GM19324 (cell line): ENCODE results near the gene ADGRA3.
A peak's percentile ranks its signal among the peaks of the same experiment; 100 is the strongest.
"Not testable (repeated sequence)": the region's sequence is repeated elsewhere in the genome, so short reads cannot be mapped to it uniquely, and the experiment has no call there.

ENCODE experiments used
- ATAC-seq: cut with Tn5 transposase; IDR thresholded peaks from one replicate; pipeline ENCODE4 v1.9.1; 2021; ENCODE audit warnings: mild to moderate bottlenecking, moderate library complexity; ENCODE audit not compliant: unreplicated experiment, low FRiP score

ADGRA3 gene

DNA sequence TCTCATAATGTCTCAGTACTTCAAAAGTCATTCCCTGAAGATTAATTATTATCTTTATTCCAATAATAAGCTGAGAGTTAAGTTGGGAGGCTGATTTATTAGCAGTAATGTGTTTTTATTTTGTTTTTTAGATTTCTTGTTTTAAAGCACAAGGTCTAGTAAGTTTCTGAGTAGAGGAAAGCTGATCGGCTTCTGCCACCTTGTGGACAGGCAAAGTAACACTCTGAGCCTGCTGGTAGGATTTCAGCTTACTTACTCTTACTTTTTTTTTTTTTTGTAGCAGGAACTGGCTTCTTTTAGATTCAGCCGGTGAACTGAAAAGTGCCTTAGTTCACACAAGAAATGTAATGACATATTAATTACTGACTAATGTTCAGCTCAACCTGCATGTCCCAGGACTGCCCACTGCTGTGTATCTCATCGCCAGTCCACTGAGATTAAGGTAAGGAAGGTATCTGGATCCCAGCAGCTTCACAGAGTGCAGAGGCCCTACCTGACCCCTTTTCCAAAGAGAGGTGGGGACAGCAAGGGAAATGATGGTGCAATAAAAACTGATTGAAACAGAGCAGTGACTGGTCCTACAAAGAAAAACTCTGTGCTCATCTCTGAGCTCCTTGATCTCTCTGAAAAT, 126.5 kb downstream of the ADGRA3 start:
- ATAC-seq: peak; percentile 60

DNA sequence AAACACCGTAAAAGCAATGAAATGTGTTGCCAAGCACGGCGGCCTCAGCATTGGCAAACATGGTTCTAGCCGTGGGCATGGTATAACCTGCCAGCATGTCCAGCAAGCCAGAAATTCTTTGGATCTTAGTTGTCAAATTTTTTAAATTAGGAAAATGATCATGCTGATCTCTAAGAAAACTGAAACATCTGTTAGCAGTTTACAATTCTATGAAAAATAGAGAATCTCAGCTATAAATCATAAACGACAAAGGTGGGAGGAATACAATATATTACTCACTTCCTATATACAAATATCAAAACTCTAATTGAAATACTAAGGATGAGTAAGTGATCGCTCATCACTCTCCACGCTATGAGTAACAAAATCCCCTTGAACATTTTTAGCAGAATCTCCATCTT, 130.3 kb downstream of the ADGRA3 start:
- ATAC-seq: no peak

DNA sequence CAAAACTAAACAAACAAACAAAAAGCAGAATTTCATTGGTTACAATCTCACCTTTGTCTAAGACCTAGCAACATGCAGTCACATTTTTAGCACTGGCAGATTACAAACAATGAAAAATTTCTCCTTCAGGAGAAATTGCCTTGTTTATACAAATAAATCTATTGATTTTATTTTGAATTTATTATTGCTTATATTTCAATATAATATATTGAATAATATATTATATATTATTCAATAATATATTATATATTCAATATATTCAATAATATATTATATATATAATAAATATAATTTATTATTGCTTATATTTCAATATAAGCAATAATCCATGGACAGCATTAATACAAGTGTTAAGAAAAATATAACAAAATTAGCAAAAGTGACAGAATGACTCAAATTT, 131.7 kb downstream of the ADGRA3 start:
- no peak for ATAC-seq

DNA sequence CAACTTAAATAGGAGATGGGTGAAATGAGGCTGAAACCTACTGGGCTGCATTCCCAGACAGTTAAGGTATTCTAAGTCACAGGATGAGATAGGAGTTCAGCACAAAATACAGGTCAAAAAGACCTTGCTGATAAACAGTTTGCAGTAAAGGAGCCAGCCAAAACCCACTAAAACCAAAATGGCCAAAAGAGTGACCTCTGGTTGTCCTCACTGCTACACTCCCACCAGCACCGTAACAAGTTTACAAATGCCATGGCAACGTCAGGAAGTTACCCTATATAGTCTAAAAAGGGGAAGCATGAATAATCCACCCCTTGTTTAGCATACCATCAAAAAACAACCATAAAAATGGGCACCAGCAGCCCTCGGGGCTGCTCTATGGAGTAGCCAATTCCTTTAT, 133.7 kb downstream of the ADGRA3 start:
- ATAC-seq: not testable (repeated sequence)

DNA sequence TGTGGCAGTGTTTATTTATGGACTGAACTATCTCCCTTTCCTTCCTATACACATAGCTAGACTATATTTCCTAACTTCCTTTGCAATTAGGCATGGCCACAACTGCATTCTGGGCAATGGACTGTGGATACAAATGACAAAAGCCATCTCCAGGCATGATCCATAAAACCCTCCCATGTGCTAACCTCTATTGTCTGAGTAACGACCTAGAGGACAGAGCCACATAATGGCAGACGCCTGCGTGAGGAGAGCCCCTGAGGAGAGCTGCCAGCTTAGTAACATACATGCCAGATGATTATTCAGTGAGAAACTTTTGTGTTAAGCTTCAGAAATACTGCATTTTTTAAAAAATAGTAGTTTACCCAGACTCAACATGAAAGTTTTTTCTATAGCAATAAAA, 142.9 kb downstream of the ADGRA3 start:
- ATAC-seq: no peak

DNA sequence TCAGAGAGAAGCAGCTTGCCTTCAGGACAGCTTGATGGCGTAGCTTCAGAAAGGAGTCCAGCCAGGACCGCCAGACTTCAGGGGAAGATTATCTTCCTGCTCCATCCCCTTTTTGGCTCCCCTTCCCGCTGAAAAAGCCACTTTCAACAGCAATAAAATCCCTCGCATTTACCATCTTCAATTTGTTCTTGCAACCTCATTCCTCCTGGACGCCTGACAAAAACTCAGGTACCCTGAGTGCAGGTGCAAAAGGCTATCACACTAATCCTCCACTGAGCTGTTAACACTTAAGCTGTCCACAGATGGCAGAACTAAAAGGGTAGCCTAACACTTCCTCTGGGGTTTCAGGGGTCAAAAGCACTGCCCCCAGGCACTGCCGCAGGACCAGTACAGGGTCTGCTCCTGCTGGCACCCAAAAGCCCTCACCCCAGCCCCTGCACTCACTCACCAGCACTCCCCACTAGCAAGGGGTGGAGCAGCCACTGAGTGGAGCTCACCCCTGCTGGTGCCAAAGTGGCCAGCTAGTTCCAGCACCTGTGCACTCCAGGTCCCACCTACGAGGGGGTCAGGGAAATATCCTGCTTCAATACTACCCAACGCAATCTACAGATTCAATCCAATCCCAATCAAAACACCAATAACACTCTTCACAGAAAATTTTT, 145.8 kb downstream of the ADGRA3 start:
- no peak for ATAC-seq

DNA sequence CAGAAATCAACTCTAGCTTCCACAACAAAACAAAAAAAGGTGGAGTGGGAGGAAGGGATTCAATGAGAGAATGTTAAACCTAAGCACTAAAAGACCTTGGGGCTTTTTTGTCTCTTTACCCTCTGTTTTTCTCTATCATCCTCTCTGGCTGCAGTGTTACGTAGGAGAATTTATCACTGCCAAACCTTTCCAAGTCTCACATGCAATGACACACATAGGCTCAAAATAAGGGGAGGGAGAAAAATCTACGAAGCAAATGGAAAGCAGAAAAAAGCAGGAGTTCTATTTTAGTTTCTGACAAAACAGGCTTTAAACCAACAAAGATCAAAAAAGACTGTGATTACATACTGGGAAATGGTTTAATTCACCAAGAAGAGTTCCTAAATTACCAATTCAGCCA, 152.1 kb downstream of the ADGRA3 start:
- no peak for ATAC-seq

DNA sequence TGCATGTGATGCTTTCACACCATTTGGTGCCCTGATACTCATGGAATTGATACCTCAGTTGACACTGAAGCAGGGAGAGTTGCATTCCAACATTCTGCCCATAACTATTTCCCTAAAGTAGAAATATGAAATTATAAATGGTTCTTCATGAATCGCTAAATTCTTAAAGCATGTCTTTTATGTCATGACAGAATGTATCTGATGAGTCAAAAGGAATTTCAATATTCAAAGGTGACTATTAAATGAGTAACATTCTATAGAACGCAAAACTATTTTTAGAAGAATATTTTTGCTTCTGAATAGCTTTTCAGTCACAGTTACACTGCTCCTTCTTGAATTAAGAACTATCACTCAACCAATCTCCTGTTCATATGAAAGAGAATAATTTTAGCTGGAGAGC, 152.8 kb downstream of the ADGRA3 start:
- ATAC-seq: no peak

DNA sequence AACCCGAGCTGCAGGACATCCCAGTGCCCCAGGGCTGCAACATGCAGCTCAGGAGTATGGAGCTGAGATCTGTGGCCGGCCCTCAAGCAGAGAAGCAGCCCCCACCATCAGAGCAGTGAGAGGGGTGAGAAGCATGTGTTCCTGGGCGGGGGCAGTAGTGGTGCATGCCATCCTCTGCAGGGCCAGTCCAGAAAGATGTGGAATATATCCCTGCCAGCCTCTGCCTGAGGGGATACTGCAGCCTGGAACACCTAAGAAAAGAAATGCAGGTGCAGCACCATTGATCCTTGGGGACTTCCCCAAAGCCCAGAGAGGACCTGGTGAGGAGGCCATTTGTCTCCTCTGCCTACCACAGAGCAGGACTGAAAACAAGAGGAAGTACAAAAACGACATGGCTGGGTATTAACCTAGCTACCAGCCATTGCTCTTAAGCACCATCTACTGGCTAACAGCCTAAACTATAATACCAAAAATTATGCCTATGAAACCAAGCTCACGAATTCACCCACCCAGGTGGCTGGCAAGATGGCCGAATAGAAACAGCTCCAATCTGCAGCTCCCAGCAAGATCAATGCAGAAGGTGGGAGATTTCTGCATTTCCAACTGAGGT, 158.8 kb downstream of the ADGRA3 start:
- no peak for ATAC-seq

DNA sequence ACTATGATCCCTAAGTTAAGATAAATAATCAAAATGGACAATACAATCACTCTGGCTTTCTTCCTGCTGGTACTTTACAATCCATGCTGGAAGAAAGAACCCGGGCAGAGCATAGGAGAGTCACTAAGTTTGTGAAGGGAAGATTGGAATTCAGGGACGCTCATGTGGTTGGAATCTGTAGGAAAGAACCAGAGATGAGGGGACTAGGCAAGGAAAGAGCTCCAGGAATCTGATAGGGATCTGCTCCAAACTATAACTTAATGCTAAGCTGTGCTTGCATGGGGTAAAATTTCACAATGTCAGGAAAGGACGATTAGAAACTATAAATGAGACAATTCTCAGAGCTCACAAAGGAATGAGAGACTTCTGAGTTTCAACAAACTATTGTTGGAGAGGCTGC, 167.5 kb downstream of the ADGRA3 start:
- ATAC-seq: no peak

DNA sequence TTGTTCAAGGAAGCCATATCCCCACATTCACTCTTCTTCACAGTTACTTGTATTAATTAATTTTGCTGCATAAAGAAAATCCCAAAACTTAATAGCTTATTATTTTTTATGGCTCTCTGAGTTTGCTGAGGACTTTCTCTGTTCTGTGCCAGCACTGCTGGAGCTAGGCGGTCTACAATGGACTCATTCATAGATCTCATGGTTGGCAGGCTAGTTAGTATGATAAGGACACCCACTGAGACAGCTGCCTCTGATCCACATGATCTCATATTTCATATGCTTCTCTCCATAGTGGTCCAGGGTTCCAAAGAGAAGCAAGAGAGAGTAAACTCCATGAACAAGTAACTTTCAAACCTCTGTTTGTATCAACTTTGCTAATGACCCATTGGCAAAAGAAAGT, 170.2 kb downstream of the ADGRA3 start:
- no peak for ATAC-seq

DNA sequence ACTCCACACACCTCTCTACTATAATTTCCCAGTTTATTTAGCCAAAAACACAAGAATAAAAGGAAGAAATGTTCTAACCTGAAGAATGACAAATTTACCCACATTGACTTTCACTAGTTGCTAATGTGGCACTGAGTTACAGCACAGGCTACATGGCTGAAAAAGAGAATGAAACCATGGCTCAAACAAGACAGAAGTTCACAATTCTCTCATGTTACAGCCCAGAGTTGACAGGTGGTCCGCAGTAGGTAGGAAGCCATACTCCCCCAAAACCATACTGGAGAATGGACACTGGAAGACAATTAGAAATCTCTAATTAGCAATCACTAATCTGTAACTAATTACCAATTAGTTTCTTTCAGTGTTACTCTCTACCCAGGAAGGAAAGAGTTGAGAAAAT, 170.8 kb downstream of the ADGRA3 start:
- no peak for ATAC-seq

DNA sequence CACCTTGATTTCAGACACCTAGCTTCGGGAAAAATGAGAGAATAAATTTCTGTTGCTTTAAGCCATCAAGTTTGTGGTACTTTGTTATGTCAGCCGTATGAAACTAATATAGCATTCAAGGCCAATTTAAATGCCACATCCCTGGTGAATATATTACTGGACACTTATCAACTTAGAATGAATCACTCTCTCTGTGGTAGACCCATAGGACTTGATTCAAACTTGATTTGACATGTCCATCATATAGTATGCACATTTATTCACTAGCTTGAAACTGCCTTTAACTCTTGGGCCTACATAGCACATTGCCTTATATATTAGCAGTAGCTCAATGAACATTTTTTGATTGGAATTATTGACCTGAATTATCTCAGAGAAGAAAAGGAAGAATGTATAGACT, 172.3 kb downstream of the ADGRA3 start:
- ATAC-seq: no peak

DNA sequence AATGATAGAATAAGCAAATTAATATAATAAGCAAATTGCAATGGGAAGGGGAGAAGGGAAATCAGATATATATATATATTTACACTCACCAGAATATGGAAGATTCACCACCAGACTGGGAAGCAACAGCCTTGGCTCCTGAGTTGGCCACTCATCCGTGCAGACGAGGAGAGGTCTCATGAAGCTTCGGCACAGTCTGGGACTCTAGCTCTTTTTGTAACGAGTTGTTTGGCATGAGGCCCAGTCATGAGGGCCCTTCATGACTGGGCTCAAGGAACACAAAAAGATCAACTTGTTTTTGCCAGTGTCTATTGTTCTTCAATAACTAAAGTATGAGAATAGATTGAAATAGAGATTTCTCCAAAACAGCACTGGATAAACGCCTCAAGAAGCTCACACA, 176.4 kb downstream of the ADGRA3 start:
- no peak for ATAC-seq

DNA sequence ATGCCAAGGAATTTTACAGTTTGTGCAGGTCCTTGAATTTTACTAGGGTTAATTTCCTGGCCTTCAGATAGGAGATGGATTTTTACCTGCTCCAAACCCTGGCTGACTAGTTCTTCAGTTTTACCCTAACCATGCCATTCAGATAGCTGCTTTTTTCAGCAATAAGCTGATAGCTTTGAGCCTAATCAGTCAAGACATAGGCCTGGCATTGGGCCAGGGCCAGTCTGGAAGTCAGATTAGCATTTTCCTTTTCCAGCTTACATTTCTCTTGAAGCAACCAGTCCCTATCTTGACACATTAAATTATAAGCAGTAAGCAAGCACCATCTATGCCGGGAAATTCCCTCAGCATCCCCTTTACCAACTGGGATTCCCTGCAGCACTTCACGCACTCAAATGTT, 177.1 kb downstream of the ADGRA3 start:
- no peak for ATAC-seq
